HG03354 (cell line): ENCODE data around the gene CAP2.

ENCODE experiments used
- ATAC-seq: cut with Tn5 transposase; IDR thresholded peaks from one replicate; pipeline ENCODE4 v1.9.1; 2021; ENCODE audit warnings: mild to moderate bottlenecking; ENCODE audit not compliant: unreplicated experiment, poor library complexity, severe bottlenecking

Gene CAP2

GRCh38 chr6:17392978-17393891 is at the start of gene CAP2:
Gene CAP2 (plus strand): TSS chr6:17393595. CDS start chr6:17421556, 27,961 bp downstream.
- ATAC-seq = no peak

DNA sequence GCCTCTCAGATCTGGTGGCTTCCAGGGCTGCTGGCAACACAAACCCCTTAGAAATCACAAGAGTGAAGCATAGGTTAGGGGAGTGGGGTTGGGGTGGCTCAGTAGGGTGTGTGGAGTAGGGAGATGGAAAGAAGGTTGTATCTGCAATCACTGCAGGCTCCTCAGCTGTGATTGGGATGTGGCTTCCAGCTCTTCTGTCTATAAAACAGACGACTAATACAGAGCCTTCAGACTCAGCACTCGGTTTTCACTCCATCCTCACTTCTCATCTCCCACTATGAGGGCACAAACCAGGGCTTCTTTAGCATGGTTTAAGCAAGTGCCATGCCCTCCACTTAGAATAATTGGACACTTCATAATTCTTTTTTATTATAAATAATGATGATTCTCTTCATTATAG is 46.4 kb upstream of the CAP2 start:
- no peak for ATAC-seq

- no peak for ATAC-seq
These were observed 44.0 kb upstream of the CAP2 start for GRCh38 chr6:17349427-17349826.

DNA sequence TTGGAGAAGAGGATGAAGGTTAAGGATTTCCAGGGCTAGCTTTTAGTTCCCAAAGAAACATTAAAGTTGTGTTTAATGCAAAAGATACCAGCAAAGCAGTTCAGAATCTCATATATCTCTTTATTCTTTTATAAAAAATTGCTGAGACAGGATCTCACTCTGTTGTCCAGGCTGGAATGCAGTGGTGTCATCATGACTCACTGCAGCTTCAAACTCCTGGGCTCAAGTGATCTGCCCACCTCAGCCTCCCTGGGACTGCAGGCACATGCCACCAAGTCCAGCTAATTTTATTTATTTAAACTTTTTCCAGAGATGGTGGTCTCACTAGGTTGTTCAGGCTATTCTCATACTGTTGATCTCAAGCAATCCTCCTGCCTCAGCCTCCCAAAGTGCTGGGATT is 41.1 kb upstream of the CAP2 start:
- ATAC-seq = no peak

GRCh38 chr6:17353440-17354175 is 39.8 kb upstream of the CAP2 start:
- ATAC-seq = no peak

GRCh38 chr6:17354700-17355403 is 38.5 kb upstream of the CAP2 start:
- ATAC-seq = no peak

DNA sequence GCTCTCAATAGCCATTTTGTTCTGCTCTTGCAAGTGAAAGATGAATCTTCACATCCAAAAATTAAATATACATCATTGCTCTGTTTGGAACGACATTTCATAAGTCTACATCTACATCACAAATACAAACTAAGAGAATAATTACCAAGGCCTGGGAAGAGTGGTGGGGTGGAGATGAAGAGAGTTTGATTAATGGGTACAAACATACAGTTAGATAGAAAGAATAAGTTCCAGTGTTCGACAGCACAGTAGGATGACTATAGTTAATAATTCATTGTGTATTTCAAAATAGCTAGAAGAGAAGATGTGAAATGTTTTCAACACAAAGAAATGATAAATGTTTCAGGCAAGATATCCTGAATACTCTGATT is 38.0 kb upstream of the CAP2 start:
- ATAC-seq = no peak

DNA sequence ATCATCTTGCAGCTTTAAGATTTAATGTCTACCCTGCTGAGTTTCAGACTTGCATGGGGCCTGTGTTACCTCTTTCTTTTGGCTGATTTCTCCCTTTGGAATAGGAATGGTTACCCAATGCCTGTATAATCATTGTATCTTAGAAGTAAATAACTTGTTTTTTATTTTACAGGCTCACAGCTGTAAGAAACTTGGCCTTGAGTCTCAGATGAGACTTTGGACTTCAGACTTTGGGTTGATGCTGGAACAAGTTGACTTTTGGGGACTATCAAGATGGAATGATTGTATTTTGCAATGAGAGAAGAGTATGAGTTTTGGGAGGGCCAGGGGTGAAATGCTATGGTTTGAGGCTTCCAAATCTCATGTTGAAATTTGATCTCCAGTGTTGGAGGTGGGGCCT is 34.9 kb upstream of the CAP2 start:
- ATAC-seq = no peak

- ATAC-seq = no peak
These were observed 32.8 kb upstream of the CAP2 start for GRCh38 chr6:17360564-17360963.

DNA sequence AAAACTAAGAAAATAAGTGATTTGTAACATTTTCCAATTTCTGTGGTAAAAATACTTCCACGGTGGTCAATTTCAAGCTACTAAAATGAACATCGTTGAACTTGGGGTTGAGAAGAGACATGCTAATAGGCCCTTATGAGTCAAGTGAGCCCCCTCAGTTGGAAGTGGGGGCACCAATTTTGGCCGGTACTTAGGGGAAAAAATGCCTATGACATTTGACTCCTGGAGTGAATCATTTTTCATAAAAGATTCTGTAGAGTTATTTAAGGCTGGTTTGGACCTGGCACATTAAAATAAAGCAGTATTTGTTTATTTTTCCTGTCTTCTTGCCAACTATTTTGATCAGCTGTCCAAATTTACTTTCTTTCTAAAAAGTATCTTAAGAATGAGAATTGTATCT is 32.4 kb upstream of the CAP2 start:
- ATAC-seq = no peak

GRCh38 chr6:17365961-17366360 is 27.4 kb upstream of the CAP2 start:
- no peak for ATAC-seq

DNA sequence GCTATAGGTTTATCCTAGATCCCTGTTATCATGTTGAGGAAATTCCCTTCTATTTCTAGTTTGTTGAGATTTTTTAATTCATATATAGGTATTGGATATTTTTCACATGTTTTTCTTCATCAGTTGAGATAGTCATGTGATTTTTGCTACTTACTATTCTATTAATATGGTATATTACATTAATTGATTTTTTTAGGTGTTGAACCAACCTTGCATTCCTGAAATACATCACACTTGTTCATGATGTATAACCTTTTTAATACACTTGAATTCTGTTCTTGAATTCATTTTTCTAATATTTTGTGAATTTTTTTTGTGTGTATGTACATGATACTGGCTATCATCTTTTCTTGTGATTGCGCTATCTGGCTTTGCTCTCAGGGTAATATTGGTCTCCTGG is 25.5 kb upstream of the CAP2 start:
- ATAC-seq = no peak

DNA sequence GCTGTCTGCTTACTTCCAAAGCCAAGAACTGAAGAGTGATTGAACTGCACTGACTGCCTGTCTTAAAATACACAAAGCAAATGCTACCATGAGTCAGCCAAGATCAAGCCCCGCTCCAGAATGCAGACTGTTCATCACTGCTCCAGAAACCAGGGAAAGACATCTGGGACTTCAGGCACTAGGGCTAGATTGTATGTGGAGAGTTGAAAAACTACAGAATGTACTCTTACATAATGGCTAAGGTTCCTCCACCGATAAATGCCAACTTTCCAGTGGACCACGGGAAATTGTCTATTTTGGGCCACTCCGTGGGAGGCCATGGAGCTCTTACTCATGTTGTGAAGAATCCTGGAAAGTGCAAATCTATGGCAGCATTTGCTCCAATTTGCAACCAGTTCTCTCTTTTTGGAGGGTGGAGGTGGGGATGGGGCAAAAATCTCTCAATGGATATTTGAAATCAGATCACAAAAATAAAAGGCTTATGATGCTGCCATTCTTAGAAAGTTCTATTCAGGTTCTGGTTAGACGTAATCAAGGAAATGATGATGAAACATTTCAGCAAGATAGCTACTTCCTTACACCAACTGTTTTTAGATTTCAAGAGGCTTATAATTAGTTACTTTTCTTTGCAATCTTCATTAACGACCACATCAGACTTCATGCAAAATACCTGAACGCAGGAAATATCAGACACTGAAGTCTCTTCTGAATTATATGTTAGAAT is 11.8 kb upstream of the CAP2 start:
- ATAC-seq = no peak

DNA sequence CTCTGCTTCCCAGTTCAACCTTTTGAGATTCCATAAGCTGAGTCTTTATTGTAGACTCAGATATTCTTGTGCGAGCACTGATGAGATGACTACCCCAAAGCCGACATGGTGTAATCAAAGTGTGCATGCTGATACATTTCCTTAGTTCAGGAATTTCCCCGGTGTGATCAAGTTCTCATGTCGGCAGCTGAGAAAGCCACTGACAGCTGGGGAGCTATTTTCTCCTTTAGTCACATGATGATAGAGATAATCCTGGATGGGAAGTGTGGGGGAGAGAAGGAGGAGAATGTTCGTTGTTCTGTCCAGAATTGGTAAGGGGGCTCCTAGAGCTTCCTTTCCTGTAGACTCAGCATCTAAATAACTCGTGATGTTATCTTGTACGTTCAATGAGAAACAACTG is 7.7 kb upstream of the CAP2 start:
- no peak for ATAC-seq

- ATAC-seq = no peak
These were observed 5.0 kb upstream of the CAP2 start for GRCh38 chr6:17388365-17388764.

GRCh38 chr6:17389274-17389847 is 4.0 kb upstream of the CAP2 start:
- ATAC-seq = no peak

GRCh38 chr6:17390276-17390675 is 3.1 kb upstream of the CAP2 start:
- ATAC-seq = no peak

DNA sequence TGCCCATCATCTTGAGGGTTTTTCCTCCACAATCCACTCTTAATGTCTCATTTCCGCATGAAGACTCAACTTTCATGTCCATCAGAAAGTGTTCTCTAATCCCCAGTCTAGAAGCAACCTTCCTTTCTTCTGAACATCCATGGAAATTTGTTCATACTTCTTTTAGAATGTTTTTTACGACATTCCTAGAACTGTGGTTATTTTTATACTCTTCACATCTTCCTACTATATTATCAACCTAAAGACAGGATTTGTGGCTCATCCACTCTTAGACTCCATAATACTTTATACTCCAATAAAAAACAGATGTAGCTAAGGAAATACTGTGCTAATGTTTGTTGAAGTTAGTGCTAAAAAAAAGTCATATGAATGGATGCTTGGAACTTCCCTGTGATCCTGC is 1.4 kb upstream of the CAP2 start:
- ATAC-seq = no peak

DNA sequence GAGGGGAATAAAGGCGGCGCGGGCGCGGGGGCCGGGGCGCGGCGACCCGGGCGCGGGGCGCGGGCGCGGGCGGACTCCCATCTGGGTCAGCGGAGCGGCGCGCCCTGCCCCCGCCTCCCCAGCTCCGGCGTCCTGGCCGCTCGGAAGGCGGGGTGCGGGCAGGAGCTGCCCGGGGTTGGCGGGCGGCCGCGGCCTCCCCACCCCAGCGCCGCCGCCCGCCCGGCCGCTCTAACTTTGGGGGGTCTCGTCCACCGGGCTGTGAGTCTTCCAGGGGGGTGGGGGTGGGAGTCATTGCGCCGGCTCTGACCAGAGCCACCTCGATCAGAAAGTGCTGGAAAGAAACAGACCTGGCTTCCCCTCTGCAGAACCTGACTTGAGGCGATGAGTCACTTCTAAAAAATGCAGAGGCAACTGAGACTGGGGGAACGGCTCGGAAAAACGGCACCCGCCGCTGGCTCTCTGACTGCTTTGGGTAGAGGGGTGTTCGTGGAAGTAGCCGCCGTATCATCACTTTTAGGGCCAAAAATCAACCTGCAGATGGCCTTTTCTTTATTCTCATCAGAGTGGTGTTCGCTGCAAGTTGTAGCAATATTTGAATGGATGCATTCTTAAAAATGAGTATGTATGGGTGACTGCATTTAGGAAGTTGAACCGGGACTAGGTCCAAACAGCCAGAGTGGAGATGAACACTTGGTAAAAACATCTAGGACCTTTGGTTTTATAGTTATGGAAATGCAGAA is 667 bp downstream of the CAP2 start:
- ATAC-seq = no peak
